ENCODE data around the gene NKX6-2.

DNA sequence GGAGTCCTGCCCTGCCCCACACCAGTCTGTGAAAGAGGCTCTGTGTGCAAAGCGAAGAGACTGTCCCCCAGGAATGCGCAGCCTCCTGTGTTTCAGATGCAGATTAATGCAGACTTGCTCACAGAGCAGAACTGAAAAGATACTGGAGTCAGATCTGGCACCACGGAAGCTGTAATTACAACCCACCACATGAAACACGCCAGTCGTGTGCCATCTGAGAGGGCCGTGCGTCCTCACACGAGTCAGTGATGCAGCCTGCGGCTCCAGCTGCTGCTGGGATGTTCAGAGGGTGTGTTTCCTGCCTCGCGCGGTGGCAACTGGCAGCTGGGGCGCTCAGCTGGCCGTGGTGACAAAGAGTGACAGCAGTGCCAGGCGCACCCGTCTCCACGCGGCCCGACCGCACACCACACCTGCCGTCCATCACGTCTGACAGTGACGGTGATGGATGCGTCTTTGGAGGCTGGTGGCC lies 50.0 kb downstream of the NKX6-2 start:
- TF ChIP-seq, protein P1, sequence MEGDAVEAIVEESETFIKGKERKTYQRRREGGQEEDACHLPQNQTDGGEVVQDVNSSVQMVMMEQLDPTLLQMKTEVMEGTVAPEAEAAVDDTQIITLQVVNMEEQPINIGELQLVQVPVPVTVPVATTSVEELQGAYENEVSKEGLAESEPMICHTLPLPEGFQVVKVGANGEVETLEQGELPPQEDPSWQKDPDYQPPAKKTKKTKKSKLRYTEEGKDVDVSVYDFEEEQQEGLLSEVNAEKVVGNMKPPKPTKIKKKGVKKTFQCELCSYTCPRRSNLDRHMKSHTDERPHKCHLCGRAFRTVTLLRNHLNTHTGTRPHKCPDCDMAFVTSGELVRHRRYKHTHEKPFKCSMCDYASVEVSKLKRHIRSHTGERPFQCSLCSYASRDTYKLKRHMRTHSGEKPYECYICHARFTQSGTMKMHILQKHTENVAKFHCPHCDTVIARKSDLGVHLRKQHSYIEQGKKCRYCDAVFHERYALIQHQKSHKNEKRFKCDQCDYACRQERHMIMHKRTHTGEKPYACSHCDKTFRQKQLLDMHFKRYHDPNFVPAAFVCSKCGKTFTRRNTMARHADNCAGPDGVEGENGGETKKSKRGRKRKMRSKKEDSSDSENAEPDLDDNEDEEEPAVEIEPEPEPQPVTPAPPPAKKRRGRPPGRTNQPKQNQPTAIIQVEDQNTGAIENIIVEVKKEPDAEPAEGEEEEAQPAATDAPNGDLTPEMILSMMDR (IDR thresholded peaks at IDR 0.05), result no peak
- no peak for TF ChIP-seq POLR2A (IDR thresholded peaks at IDR 0.05)

All from uterus (tissue), 2 donors.